Measurements from ENCODE around the gene DISC1.

DISC1 gene

GRCh38 chr1:231750296-231750695 lies 123.7 kb downstream of the DISC1 start:
- H3K9me3 ChIP-seq (replicated peaks in 1 of 2; ENCODE audit: control insufficient read depth in 2 of 2, insufficient read depth in 1 of 2, low read depth in 1 of 2, low read length in 2 of 2), result peaks cover 3 to 20% of the 10 kb centered on the region in 2 donors
- H2BK12ac ChIP-seq (ENCODE audit: low read length), result no peak overlapping the region

GRCh38 chr1:231750818-231751362 lies 124.3 kb downstream of the DISC1 start:
- Histone ChIP-seq H3K9me3 (replicated peaks in 1 of 2; ENCODE audit: control insufficient read depth in 2 of 2, insufficient read depth in 1 of 2, low read depth in 1 of 2, low read length in 2 of 2) (peaks cover 3 to 20% of the 10 kb centered on the region in 2 donors), H2BK12ac (ENCODE audit: low read length) (no peak overlapping the region), H3K4me2 (ENCODE audit: insufficient read depth, low read length, poor library complexity, severe bottlenecking) (no peak overlapping the region), H3K9ac (ENCODE audit: low read depth, low read length, poor library complexity) (no peak overlapping the region), H3K4me1 (ENCODE audit: control insufficient read depth in 2 of 2, insufficient read depth in 1 of 2, low read depth in 1 of 2, low read length in 2 of 2) (no peaks in the 10 kb centered on the region), H3K27me3 (ENCODE audit: control insufficient read depth in 3 of 3, insufficient read depth in 3 of 3, low read depth in 1 of 3, low read length in 3 of 3) (no peaks in the 10 kb centered on the region), H3K4me3 (ENCODE audit: low read length in 2 of 2) (no peak overlapping the region), H4K91ac (ENCODE audit: low read depth, low read length, poor library complexity) (no peak overlapping the region), H3K79me1 (ENCODE audit: low read depth, low read length) (no peaks in the 10 kb centered on the region), H3K4ac (ENCODE audit: low read length) (no peak overlapping the region), H3K18ac (ENCODE audit: low read length) (no peak overlapping the region), H2BK120ac (ENCODE audit: low read depth, low read length) (no peak overlapping the region), H3K23ac (ENCODE audit: low read depth, low read length, poor library complexity) (no peak overlapping the region), H3K14ac (ENCODE audit: low read length) (no peak overlapping the region), H2AFZ (ENCODE audit: low read length) (no peak overlapping the region), H4K8ac (ENCODE audit: low read depth, low read length) (no peak overlapping the region), H3K36me3 (replicated peaks in 1 of 2; ENCODE audit: control insufficient read depth in 2 of 2, insufficient read depth in 2 of 2, low read length in 2 of 2) (no peaks in the 10 kb centered on the region), H2BK15ac (ENCODE audit: low read length) (no peak overlapping the region), H3K27ac (replicated peaks; ENCODE audit: low read length) (no peak overlapping the region), H2BK5ac (ENCODE audit: low read length) (no peak overlapping the region), H2AK5ac (ENCODE audit: low read depth, low read length) (no peak overlapping the region)
- DNase-seq (ENCODE audit: low spot score), result no peak
- no CpG with 5 or more reads among the region's 3 CpGs for WGBS, 2 donors (ENCODE audit: extremely low coverage in 2 of 2, insufficient read length in 2 of 2, insufficient replicate concordance in 1 of 2)

More at GRCh38 chr1:231750296-231750695, 123.7 kb downstream of the DISC1 start:
- no peaks in the 10 kb centered on the region for H3K36me3 ChIP-seq (replicated peaks in 1 of 2; ENCODE audit: control insufficient read depth in 2 of 2, insufficient read depth in 2 of 2, low read length in 2 of 2)
- no peak overlapping the region for H3K23ac ChIP-seq (ENCODE audit: low read depth, low read length, poor library complexity)
- H2BK5ac ChIP-seq (ENCODE audit: low read length), result no peak overlapping the region
- H3K4ac ChIP-seq (ENCODE audit: low read length), result no peak overlapping the region
- no peak overlapping the region for H3K4me2 ChIP-seq (ENCODE audit: insufficient read depth, low read length, poor library complexity, severe bottlenecking)
- no peaks in the 10 kb centered on the region for H3K79me1 ChIP-seq (ENCODE audit: low read depth, low read length)
- no peak overlapping the region for H3K4me3 ChIP-seq (ENCODE audit: low read length in 2 of 2)
- no peaks in the 10 kb centered on the region for H3K27me3 ChIP-seq (ENCODE audit: control insufficient read depth in 3 of 3, insufficient read depth in 3 of 3, low read depth in 1 of 3, low read length in 3 of 3)
- no peak overlapping the region for H4K91ac ChIP-seq (ENCODE audit: low read depth, low read length, poor library complexity)
- H2BK120ac ChIP-seq (ENCODE audit: low read depth, low read length), result no peak overlapping the region
- H2AK5ac ChIP-seq (ENCODE audit: low read depth, low read length), result no peak overlapping the region
- no peak overlapping the region for H2BK15ac ChIP-seq (ENCODE audit: low read length)
- H3K4me1 ChIP-seq (ENCODE audit: control insufficient read depth in 2 of 2, insufficient read depth in 1 of 2, low read depth in 1 of 2, low read length in 2 of 2), result no peaks in the 10 kb centered on the region
- no peak overlapping the region for H3K14ac ChIP-seq (ENCODE audit: low read length)
- no peak overlapping the region for H3K27ac ChIP-seq (replicated peaks; ENCODE audit: low read length)
- DNase-seq (ENCODE audit: low spot score), result no peak
- no peak overlapping the region for H2AFZ ChIP-seq (ENCODE audit: low read length)
- no peak overlapping the region for H3K9ac ChIP-seq (ENCODE audit: low read depth, low read length, poor library complexity)
- no peak overlapping the region for H3K18ac ChIP-seq (ENCODE audit: low read length)
- whole genome bisulfite sequencing, 2 donors (ENCODE audit: extremely low coverage in 2 of 2, insufficient read length in 2 of 2, insufficient replicate concordance in 1 of 2), result no CpG with 5 or more reads among the region's 2 CpGs
- H4K8ac ChIP-seq (ENCODE audit: low read depth, low read length), result no peak overlapping the region

GRCh38 chr1:231751415-231751814 lies 124.8 kb downstream of the DISC1 start:
- no peak for DNase-seq (ENCODE audit: low spot score)
- H4K8ac ChIP-seq (ENCODE audit: low read depth, low read length), result no peak overlapping the region
- H3K9ac ChIP-seq (ENCODE audit: low read depth, low read length, poor library complexity), result no peak overlapping the region
- no peaks in the 10 kb centered on the region for H3K36me3 ChIP-seq (replicated peaks in 1 of 2; ENCODE audit: control insufficient read depth in 2 of 2, insufficient read depth in 2 of 2, low read length in 2 of 2)
- peaks cover 3 to 20% of the 10 kb centered on the region in 2 donors for H3K9me3 ChIP-seq (replicated peaks in 1 of 2; ENCODE audit: control insufficient read depth in 2 of 2, insufficient read depth in 1 of 2, low read depth in 1 of 2, low read length in 2 of 2)
- no peak overlapping the region for H2AFZ ChIP-seq (ENCODE audit: low read length)
- no peak overlapping the region for H2BK5ac ChIP-seq (ENCODE audit: low read length)
- H2AK5ac ChIP-seq (ENCODE audit: low read depth, low read length), result no peak overlapping the region
- H2BK120ac ChIP-seq (ENCODE audit: low read depth, low read length), result no peak overlapping the region
- H4K91ac ChIP-seq (ENCODE audit: low read depth, low read length, poor library complexity), result no peak overlapping the region
- H3K4me1 ChIP-seq (ENCODE audit: control insufficient read depth in 2 of 2, insufficient read depth in 1 of 2, low read depth in 1 of 2, low read length in 2 of 2), result no peaks in the 10 kb centered on the region
- no peaks in the 10 kb centered on the region for H3K27me3 ChIP-seq (ENCODE audit: control insufficient read depth in 3 of 3, insufficient read depth in 3 of 3, low read depth in 1 of 3, low read length in 3 of 3)
- H3K18ac ChIP-seq (ENCODE audit: low read length), result no peak overlapping the region
- no peak overlapping the region for H3K4me3 ChIP-seq (ENCODE audit: low read length in 2 of 2)
- H2BK15ac ChIP-seq (ENCODE audit: low read length), result no peak overlapping the region
- no peak overlapping the region for H2BK12ac ChIP-seq (ENCODE audit: low read length)
- H3K4ac ChIP-seq (ENCODE audit: low read length), result no peak overlapping the region
- no peak overlapping the region for H3K14ac ChIP-seq (ENCODE audit: low read length)
- H3K23ac ChIP-seq (ENCODE audit: low read depth, low read length, poor library complexity), result no peak overlapping the region
- H3K27ac ChIP-seq (replicated peaks; ENCODE audit: low read length), result no peak overlapping the region
- H3K4me2 ChIP-seq (ENCODE audit: insufficient read depth, low read length, poor library complexity, severe bottlenecking), result no peak overlapping the region
- H3K79me1 ChIP-seq (ENCODE audit: low read depth, low read length), result no peaks in the 10 kb centered on the region

GRCh38 chr1:231753313-231753712 lies 126.7 kb downstream of the DISC1 start:
- Histone ChIP-seq H3K9me3 (replicated peaks in 1 of 2; ENCODE audit: control insufficient read depth in 2 of 2, insufficient read depth in 1 of 2, low read depth in 1 of 2, low read length in 2 of 2) (peaks cover 3 to 20% of the 10 kb centered on the region in 2 donors), H3K4me1 (ENCODE audit: control insufficient read depth in 2 of 2, insufficient read depth in 1 of 2, low read depth in 1 of 2, low read length in 2 of 2) (peaks cover 0 to 1% of the 10 kb centered on the region in 2 donors), H3K27ac (replicated peaks; ENCODE audit: low read length) (no peak overlapping the region), H3K36me3 (replicated peaks in 1 of 2; ENCODE audit: control insufficient read depth in 2 of 2, insufficient read depth in 2 of 2, low read length in 2 of 2) (no peaks in the 10 kb centered on the region), H2AK5ac (ENCODE audit: low read depth, low read length) (no peak overlapping the region), H3K4me2 (ENCODE audit: insufficient read depth, low read length, poor library complexity, severe bottlenecking) (no peak overlapping the region), H3K4me3 (ENCODE audit: low read length in 2 of 2) (no peak overlapping the region), H3K27me3 (ENCODE audit: control insufficient read depth in 3 of 3, insufficient read depth in 3 of 3, low read depth in 1 of 3, low read length in 3 of 3) (no peaks in the 10 kb centered on the region), H2BK120ac (ENCODE audit: low read depth, low read length) (no peak overlapping the region), H2AFZ (ENCODE audit: low read length) (no peak overlapping the region), H3K23ac (ENCODE audit: low read depth, low read length, poor library complexity) (no peak overlapping the region), H4K8ac (ENCODE audit: low read depth, low read length) (no peak overlapping the region), H2BK15ac (ENCODE audit: low read length) (no peak overlapping the region), H3K79me1 (ENCODE audit: low read depth, low read length) (no peaks in the 10 kb centered on the region), H3K4ac (ENCODE audit: low read length) (no peak overlapping the region), H3K14ac (ENCODE audit: low read length) (no peak overlapping the region), H4K91ac (ENCODE audit: low read depth, low read length, poor library complexity) (no peak overlapping the region), H2BK12ac (ENCODE audit: low read length) (no peak overlapping the region), H3K9ac (ENCODE audit: low read depth, low read length, poor library complexity) (no peak overlapping the region), H3K18ac (ENCODE audit: low read length) (no peak overlapping the region), H2BK5ac (ENCODE audit: low read length) (no peak overlapping the region)
- WGBS, 2 donors (ENCODE audit: extremely low coverage in 2 of 2, insufficient read length in 2 of 2, insufficient replicate concordance in 1 of 2), result no CpG with 5 or more reads among the region's 3 CpGs
- DNase-seq (ENCODE audit: low spot score), result no peak

Measured in neuronal stem cell (in vitro differentiated cells).